ENCODE measurements around the gene FSTL4.

GRCh38 chr5:133154274-133155075 is 457.9 kb downstream of the FSTL4 start:
- no peak for TF ChIP-seq ZNF70 (CRISPR knock-in tag; IDR thresholded peaks at IDR 0.05)
- TF ChIP-seq CSDC2 (CRISPR knock-in tag; IDR thresholded peaks at IDR 0.05), result no peak
- no peak for TF ChIP-seq PATZ1 (CRISPR knock-in tag; IDR thresholded peaks at IDR 0.05; ENCODE audit: borderline replicate concordance)
- TF ChIP-seq, protein P1, sequence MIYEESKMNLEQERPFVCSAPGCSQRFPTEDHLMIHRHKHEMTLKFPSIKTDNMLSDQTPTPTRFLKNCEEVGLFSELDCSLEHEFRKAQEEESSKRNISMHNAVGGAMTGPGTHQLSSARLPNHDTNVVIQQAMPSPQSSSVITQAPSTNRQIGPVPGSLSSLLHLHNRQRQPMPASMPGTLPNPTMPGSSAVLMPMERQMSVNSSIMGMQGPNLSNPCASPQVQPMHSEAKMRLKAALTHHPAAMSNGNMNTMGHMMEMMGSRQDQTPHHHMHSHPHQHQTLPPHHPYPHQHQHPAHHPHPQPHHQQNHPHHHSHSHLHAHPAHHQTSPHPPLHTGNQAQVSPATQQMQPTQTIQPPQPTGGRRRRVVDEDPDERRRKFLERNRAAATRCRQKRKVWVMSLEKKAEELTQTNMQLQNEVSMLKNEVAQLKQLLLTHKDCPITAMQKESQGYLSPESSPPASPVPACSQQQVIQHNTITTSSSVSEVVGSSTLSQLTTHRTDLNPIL (CRISPR knock-in tag; IDR thresholded peaks at IDR 0.05; ENCODE audit: low read depth), result no peak
- TF ChIP-seq ZC3H10 (CRISPR knock-in tag; IDR thresholded peaks at IDR 0.05), result no peak
- no peak for TF ChIP-seq OSR1 (CRISPR knock-in tag; IDR thresholded peaks at IDR 0.05)
- no peak for TF ChIP-seq ARNTL (CRISPR knock-in tag; IDR thresholded peaks at IDR 0.05; ENCODE audit: borderline replicate concordance, low read depth)
- no peak for TF ChIP-seq ESRRG (CRISPR knock-in tag; IDR thresholded peaks at IDR 0.05)
- TF ChIP-seq BACH2 (CRISPR knock-in tag; IDR thresholded peaks at IDR 0.05; ENCODE audit: borderline replicate concordance), result no peak
